Measurements from ENCODE around the gene RRAGD.

DNA sequence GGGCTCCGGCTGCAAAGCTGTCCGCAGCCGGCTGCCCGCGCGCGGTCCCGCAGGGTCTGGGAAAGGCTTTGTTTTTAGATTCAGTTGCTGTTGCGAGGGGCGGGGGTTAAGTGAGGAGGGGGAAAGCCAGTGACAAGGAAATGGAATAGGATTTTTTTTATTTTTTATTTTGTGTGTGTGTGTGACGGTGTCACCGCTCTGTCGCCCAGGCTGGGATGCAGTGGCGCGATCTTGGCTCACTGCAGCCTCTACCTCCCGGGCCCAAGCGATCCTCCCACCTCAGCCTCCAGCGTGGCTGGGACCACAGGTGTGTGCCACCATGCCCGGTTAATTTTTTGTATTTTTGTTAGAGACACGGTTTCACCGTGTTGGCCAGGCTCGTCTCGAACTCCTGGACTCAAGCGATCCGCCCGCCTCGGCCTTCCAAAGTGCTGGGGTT lies 58.9 kb downstream of the RRAGD start:
- TF ChIP-seq ZIK1 (CRISPR knock-in tag; IDR thresholded peaks at IDR 0.05; ENCODE audit: borderline replicate concordance, low read depth): no peak
- no peak for TF ChIP-seq EHMT2 (IDR thresholded peaks at IDR 0.05; ENCODE audit: borderline replicate concordance, low read depth, low read length)
- TF ChIP-seq NCOR1 (IDR thresholded peaks at IDR 0.05; ENCODE audit: borderline replicate concordance, low read length): no peak
- TF ChIP-seq, protein P1, sequence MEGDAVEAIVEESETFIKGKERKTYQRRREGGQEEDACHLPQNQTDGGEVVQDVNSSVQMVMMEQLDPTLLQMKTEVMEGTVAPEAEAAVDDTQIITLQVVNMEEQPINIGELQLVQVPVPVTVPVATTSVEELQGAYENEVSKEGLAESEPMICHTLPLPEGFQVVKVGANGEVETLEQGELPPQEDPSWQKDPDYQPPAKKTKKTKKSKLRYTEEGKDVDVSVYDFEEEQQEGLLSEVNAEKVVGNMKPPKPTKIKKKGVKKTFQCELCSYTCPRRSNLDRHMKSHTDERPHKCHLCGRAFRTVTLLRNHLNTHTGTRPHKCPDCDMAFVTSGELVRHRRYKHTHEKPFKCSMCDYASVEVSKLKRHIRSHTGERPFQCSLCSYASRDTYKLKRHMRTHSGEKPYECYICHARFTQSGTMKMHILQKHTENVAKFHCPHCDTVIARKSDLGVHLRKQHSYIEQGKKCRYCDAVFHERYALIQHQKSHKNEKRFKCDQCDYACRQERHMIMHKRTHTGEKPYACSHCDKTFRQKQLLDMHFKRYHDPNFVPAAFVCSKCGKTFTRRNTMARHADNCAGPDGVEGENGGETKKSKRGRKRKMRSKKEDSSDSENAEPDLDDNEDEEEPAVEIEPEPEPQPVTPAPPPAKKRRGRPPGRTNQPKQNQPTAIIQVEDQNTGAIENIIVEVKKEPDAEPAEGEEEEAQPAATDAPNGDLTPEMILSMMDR (CRISPR knock-in tag; IDR thresholded peaks at IDR 0.05): no peak
- no peak for TF ChIP-seq CHD2 (IDR thresholded peaks at IDR 0.05; ENCODE audit: low read depth, low read length)
- no peak for TF ChIP-seq NR3C1 (CRISPR knock-in tag; IDR thresholded peaks at IDR 0.05)

Measured in HepG2 (cell line).